ENCODE measurements around the gene SOCS2.

The SOCS2 gene

GRCh38 chr12:93626160-93626559 lies 53.7 kb downstream of the SOCS2 start:
- Histone ChIP-seq H3K4me2 (no peak overlapping the region), H3K9me3 (replicated peaks in 1 of 11) (peaks cover 19 to 43% (median 27%) of the 10 kb centered on the region in 11 experiments), H3K9ac (no peak overlapping the region)

More at GRCh38 chr12:93626160-93626559, 53.7 kb downstream of the SOCS2 start:
- H3K27me3 ChIP-seq, result no peaks in the 10 kb centered on the region
- no peak for TF ChIP-seq Cebpa-rat (IDR thresholded peaks at IDR 0.05)
- no peaks in the 10 kb centered on the region for H3K36me3 ChIP-seq
- no peak overlapping the region for H3K4me3 ChIP-seq
- no peaks in the 10 kb centered on the region for H3K4me1 ChIP-seq
- H4K20me1 ChIP-seq, result no peaks in the 10 kb centered on the region
- no peak overlapping the region for H3K27ac ChIP-seq
